ENCODE results near the gene NKD2. TPM values are rescaled to one million over a fixed set of nuclear protein-coding genes. Genes with fewer than 3 reads are reported as not detected.

NKD2 gene
- total and polyA plus RNA-seq, 2 of the 4 experiments (the other 2 are of a cell fraction), result not detected

DNA sequence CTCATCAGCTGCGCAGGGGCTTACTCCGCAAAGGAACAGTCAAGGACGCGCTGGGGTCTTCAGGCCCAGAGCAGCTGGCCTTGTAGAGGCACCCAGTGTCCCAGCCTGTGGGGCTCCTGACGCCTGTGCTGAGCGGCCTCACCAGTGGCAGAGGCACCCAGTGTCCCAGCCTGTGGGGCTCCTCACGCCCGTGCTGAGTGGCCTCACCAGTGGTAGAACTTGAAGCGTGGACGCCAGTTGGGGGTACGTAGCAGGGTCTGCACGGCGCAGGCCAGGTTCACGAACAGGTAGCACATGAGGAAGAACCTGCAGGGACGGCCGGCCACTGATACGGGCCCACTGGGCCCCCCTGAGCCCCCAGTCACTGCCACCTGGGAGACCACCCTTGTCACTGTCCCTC, 67.3 kb downstream of the NKD2 start:
- Histone ChIP-seq H3K14ac (replicated peaks; ENCODE audit: low read depth, low read length) (no peak overlapping the region), H3K4me3 (ENCODE audit: insufficient read depth, low read depth, low read length) (no peak overlapping the region), H3K4ac (ENCODE audit: low read depth, low read length) (no peak overlapping the region), H3K23ac (ENCODE audit: low read depth, low read length) (no peak overlapping the region), H2AK9ac (replicated peaks; ENCODE audit: low read depth, low read length, poor library complexity) (no peak overlapping the region), H4K20me1 (ENCODE audit: insufficient read depth, low read length) (no peaks in the 10 kb centered on the region; the same call in 1 of the 2 replicates), H3K27me3 (ENCODE audit: control insufficient read depth, insufficient read depth, low read length) (no peaks in the 10 kb centered on the region), H3K79me1 (ENCODE audit: low read depth in 1 of 2, low read length in 2 of 2) (no peaks in the 10 kb centered on the region), H3K9ac (ENCODE audit: low read depth, low read length) (no peak overlapping the region), H4K5ac (ENCODE audit: low read depth, low read length) (no peak overlapping the region), H3K36me3 (ENCODE audit: control insufficient read depth, insufficient read depth, low read length) (peaks cover 21% of the 10 kb centered on the region; the same call in 1 of the 2 replicates), H2AK5ac (ENCODE audit: low read depth, low read length) (no peak overlapping the region), H2BK120ac (ENCODE audit: low read depth, low read length) (no peak overlapping the region), H3K4me1 (ENCODE audit: control insufficient read depth, insufficient read depth, low read length) (no peaks in the 10 kb centered on the region), H2BK15ac (ENCODE audit: low read depth, low read length) (no peak overlapping the region), H2BK20ac (ENCODE audit: low read depth, low read length) (no peak overlapping the region), H3K4me2 (ENCODE audit: low read depth, low read length) (no peak overlapping the region), H4K91ac (ENCODE audit: insufficient read depth, low read depth, low read length) (no peak overlapping the region), H3K9me1 (ENCODE audit: insufficient read depth, low read length) (no peaks in the 10 kb centered on the region; the same call in 1 of the 2 replicates), H4K8ac (ENCODE audit: low read depth in 2 of 2, low read length in 2 of 2) (no peak overlapping the region), H2BK5ac (ENCODE audit: low read depth, low read length, poor library complexity, severe bottlenecking) (no peak overlapping the region), H3K27ac (ENCODE audit: insufficient read depth, low read length) (no peak overlapping the region), H3K9me3 (ENCODE audit: control insufficient read depth, insufficient read depth, low read length) (no peaks in the 10 kb centered on the region), H2AFZ (replicated peaks; ENCODE audit: low read length, poor library complexity) (no peak overlapping the region), H3K56ac (ENCODE audit: extremely low read depth, insufficient read depth, low read length) (no peak overlapping the region), H3K18ac (ENCODE audit: low read depth, low read length) (no peak overlapping the region)
- DNase-seq, result no peak
- in situ Hi-C loops (cut with MboI; ENCODE audit: low sequenced_read_pairs), result no loop called here
- POLR2A ChIA-PET (ENCODE audit: unreplicated experiment), result no interaction called here
- WGBS, 2 experiments (ENCODE audit: extremely low coverage in 2 of 2, insufficient read length in 1 of 2), result 98% methylated on average over 9 of the region's 17 CpGs; no CpG with 5 or more reads in 1 of the 2 experiments
- CTCF ChIA-PET, result no interaction called here
- no peak for TF ChIP-seq SMC3 (IDR thresholded peaks at IDR 0.05; ENCODE audit: low read depth, low read length)
- TF ChIP-seq RCOR1 (IDR thresholded peaks at IDR 0.05; ENCODE audit: insufficient replicate concordance, low read length), result no peak
- TF ChIP-seq, protein P1, sequence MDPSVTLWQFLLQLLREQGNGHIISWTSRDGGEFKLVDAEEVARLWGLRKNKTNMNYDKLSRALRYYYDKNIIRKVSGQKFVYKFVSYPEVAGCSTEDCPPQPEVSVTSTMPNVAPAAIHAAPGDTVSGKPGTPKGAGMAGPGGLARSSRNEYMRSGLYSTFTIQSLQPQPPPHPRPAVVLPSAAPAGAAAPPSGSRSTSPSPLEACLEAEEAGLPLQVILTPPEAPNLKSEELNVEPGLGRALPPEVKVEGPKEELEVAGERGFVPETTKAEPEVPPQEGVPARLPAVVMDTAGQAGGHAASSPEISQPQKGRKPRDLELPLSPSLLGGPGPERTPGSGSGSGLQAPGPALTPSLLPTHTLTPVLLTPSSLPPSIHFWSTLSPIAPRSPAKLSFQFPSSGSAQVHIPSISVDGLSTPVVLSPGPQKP (IDR thresholded peaks at IDR 0.05; ENCODE audit: borderline replicate concordance, low read depth, low read length), result no peak
- TF ChIP-seq CHD1 (IDR thresholded peaks at IDR 0.05; ENCODE audit: low read depth, low read length), result no peak
- TF ChIP-seq RAD21 (IDR thresholded peaks at IDR 0.05; ENCODE audit: low read length), result no peak
- TF ChIP-seq CEBPB (IDR thresholded peaks at IDR 0.05; ENCODE audit: low read depth, low read length), result no peak
- no peak for TF ChIP-seq POLR2A (IDR thresholded peaks at IDR 0.05; ENCODE audit: low read depth, low read length)
- TF ChIP-seq, protein P2, sequence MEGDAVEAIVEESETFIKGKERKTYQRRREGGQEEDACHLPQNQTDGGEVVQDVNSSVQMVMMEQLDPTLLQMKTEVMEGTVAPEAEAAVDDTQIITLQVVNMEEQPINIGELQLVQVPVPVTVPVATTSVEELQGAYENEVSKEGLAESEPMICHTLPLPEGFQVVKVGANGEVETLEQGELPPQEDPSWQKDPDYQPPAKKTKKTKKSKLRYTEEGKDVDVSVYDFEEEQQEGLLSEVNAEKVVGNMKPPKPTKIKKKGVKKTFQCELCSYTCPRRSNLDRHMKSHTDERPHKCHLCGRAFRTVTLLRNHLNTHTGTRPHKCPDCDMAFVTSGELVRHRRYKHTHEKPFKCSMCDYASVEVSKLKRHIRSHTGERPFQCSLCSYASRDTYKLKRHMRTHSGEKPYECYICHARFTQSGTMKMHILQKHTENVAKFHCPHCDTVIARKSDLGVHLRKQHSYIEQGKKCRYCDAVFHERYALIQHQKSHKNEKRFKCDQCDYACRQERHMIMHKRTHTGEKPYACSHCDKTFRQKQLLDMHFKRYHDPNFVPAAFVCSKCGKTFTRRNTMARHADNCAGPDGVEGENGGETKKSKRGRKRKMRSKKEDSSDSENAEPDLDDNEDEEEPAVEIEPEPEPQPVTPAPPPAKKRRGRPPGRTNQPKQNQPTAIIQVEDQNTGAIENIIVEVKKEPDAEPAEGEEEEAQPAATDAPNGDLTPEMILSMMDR (conservative IDR thresholded peaks at IDR 0.05; ENCODE audit: low read depth, low read length), result no peak
- TF ChIP-seq, protein P3, sequence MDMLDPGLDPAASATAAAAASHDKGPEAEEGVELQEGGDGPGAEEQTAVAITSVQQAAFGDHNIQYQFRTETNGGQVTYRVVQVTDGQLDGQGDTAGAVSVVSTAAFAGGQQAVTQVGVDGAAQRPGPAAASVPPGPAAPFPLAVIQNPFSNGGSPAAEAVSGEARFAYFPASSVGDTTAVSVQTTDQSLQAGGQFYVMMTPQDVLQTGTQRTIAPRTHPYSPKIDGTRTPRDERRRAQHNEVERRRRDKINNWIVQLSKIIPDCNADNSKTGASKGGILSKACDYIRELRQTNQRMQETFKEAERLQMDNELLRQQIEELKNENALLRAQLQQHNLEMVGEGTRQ (IDR thresholded peaks at IDR 0.05; ENCODE audit: low read depth, low read length), result no peak
- no peak for TF ChIP-seq MAFK (IDR thresholded peaks at IDR 0.05; ENCODE audit: low read depth, low read length)
- no peak for TF ChIP-seq FOS (IDR thresholded peaks at IDR 0.05; ENCODE audit: low read depth, low read length)
- TF ChIP-seq MAZ (IDR thresholded peaks at IDR 0.05; ENCODE audit: borderline replicate concordance, low read depth, low read length), result no peak
- no peak for TF ChIP-seq MXI1 (IDR thresholded peaks at IDR 0.05; ENCODE audit: borderline replicate concordance, low read depth, low read length)
- ATAC-seq (ENCODE audit: low read depth), result no peak
- no TSS peak for BruUV-seq (replicated peaks)
- dilution Hi-C loops (cut with HindIII; ENCODE audit: low sequenced_read_pairs, unreplicated experiment), result no loop called here
- intact Hi-C loops (cut with micrococcal nuclease), result no loop called here

All from IMR-90 (cell line).